Vagina (tissue), 2 donors: ENCODE results near the gene PSMC3IP. TPM values are rescaled to one million over a fixed set of nuclear protein-coding genes. Genes with fewer than 3 reads are reported as not detected.

Experiments
- DNase-seq, 2 donors: peaks; one replicate each; pipeline ENCODE4 v3.0.0-alpha.2; 2017; ENCODE audit errors: extremely low spot score in 2 of 2
- H3K27ac ChIP-seq: fragments of 200-600 bp; sonication (generic); one replicate; pipeline ENCODE4 v1.5.1; 2019
- H3K27me3 ChIP-seq: fragments of 200-600 bp; sonication (generic); one replicate; pipeline ENCODE4 v1.5.1; 2019
- H3K36me3 ChIP-seq, 2 donors: fragments of 200-600 bp; sonication (generic); one replicate each; pipeline ENCODE4 v1.5.1; 2017 to 2019
- H3K4me1 ChIP-seq: fragments of 200-600 bp; sonication (generic); one replicate; pipeline ENCODE4 v1.5.1; 2019
- H3K4me3 ChIP-seq, 2 donors: fragments of 200-600 bp; sonication (generic); 1 replicate in 1 of 2; 2 replicates in 1 of 2; pipeline ENCODE4 v1.5.1; 2016 to 2019
- H3K9me3 ChIP-seq: fragments of 200-600 bp; sonication (generic); one replicate; pipeline ENCODE4 v1.5.1; 2019
- POLR2A ChIP-seq, 2 donors: fragments of 450-650 bp; IDR thresholded peaks; one replicate each; pipeline ENCODE4 v1.6.1; 2017; ENCODE audit warnings: antibody characterized with exemption in 2 of 2, mild to moderate bottlenecking in 2 of 2, moderate library complexity in 2 of 2
- POLR2AphosphoS5 ChIP-seq, 2 donors: sonication (generic); formaldehyde crosslinking; IDR thresholded peaks; one replicate each; pipeline ENCODE4 v1.9.0; 2017; ENCODE audit warnings: antibody characterized with exemption in 2 of 2, mild to moderate bottlenecking in 2 of 2, low read depth in 1 of 2; ENCODE audit not compliant: insufficient read depth in 1 of 2
- intact Hi-C: fragments of 100-400 bp; cut with DNase I; formaldehyde crosslinking; loops from one replicate; pipeline ENCODE4 v1.15.1; 2023
- total RNA-seq: library from RNA; depleted of rRNA; stranded (reverse); fragments of >200 nt; gene quantifications from one replicate; pipeline ENCODE4 v1.2.3, GENCODE V29; 2016
- TF ChIP-seq, protein P1 (sequence below), 3 experiments: fragments of 450-650 bp in 2 of 3; fragments of 200-600 bp in 1 of 3; sonication (generic) in 1 of 3; IDR thresholded peaks; one replicate each; pipeline ENCODE4 v1.5.1; 2017 to 2019; ENCODE audit warnings: antibody characterized with exemption in 3 of 3, mild to moderate bottlenecking in 2 of 3, moderate library complexity in 2 of 3

The PSMC3IP gene
- total RNA-seq, 1 donor from 2014 or later: 0.98 TPM

- TF ChIP-seq, protein P1, sequence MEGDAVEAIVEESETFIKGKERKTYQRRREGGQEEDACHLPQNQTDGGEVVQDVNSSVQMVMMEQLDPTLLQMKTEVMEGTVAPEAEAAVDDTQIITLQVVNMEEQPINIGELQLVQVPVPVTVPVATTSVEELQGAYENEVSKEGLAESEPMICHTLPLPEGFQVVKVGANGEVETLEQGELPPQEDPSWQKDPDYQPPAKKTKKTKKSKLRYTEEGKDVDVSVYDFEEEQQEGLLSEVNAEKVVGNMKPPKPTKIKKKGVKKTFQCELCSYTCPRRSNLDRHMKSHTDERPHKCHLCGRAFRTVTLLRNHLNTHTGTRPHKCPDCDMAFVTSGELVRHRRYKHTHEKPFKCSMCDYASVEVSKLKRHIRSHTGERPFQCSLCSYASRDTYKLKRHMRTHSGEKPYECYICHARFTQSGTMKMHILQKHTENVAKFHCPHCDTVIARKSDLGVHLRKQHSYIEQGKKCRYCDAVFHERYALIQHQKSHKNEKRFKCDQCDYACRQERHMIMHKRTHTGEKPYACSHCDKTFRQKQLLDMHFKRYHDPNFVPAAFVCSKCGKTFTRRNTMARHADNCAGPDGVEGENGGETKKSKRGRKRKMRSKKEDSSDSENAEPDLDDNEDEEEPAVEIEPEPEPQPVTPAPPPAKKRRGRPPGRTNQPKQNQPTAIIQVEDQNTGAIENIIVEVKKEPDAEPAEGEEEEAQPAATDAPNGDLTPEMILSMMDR (IDR thresholded peaks at IDR 0.05): no peak
- TF ChIP-seq POLR2AphosphoS5 (IDR thresholded peaks at IDR 0.05; ENCODE audit: insufficient read depth in 1 of 2, low read depth in 1 of 2) (no peak), POLR2A (IDR thresholded peaks at IDR 0.05) (no peak)
- no peak for DNase-seq
- intact Hi-C loops: no loop called here
- Histone ChIP-seq H3K4me1 (peaks cover 40% of the 10 kb centered on the region), H3K27me3 (no peaks in the 10 kb centered on the region), H3K27ac (no peak overlapping the region), H3K36me3 (peaks cover 0 to 67% of the 10 kb centered on the region in 2 donors), H3K4me3 (no peak overlapping the region), H3K9me3 (no peaks in the 10 kb centered on the region)
Measured at GRCh38 chr17:42581744-42582270, 4.3 kb upstream of the PSMC3IP start.

GRCh38 chr17:42579794-42580551, 2.4 kb upstream of the PSMC3IP start:
- Histone ChIP-seq H3K4me1 (peaks cover 24% of the 10 kb centered on the region), H3K36me3 (peaks cover 0 to 51% of the 10 kb centered on the region in 2 donors), H3K4me3 (no peak overlapping the region), H3K27ac (no peak overlapping the region), H3K27me3 (no peaks in the 10 kb centered on the region), H3K9me3 (no peaks in the 10 kb centered on the region)
- no peak for TF ChIP-seq POLR2AphosphoS5 (IDR thresholded peaks at IDR 0.05; ENCODE audit: insufficient read depth in 1 of 2, low read depth in 1 of 2)
- TF ChIP-seq, protein P1 (IDR thresholded peaks at IDR 0.05): no peak
- TF ChIP-seq POLR2A (IDR thresholded peaks at IDR 0.05): no peak
- DNase-seq: no peak
- intact Hi-C loops: loop anchor here (2.0 to 10.0 kb wide), 3 partner anchors 99 to 245 kb away; partner anchors contain the start of genes BECN1 and RAMP2

GRCh38 chr17:42578282-42578869, 847 bp upstream of the PSMC3IP start:
- no peak for DNase-seq
- intact Hi-C loops: loop anchor here (2.0 to 10.0 kb wide), 3 partner anchors 100 to 246 kb away; partner anchors contain the start of genes BECN1 and RAMP2
- Histone ChIP-seq H3K4me1 (peaks cover 21% of the 10 kb centered on the region), H3K27ac (peak overlapping the region; percentile 75), H3K4me3 (peak overlapping the region; percentile 59 to 66), H3K9me3 (no peaks in the 10 kb centered on the region), H3K27me3 (no peaks in the 10 kb centered on the region), H3K36me3 (peaks cover 0 to 44% of the 10 kb centered on the region in 2 donors)
- TF ChIP-seq, protein P1 (IDR thresholded peaks at IDR 0.05): peak; percentile 43 to 70 (median 67)
- TF ChIP-seq POLR2AphosphoS5 (IDR thresholded peaks at IDR 0.05; ENCODE audit: insufficient read depth in 1 of 2, low read depth in 1 of 2): no peak

DNA sequence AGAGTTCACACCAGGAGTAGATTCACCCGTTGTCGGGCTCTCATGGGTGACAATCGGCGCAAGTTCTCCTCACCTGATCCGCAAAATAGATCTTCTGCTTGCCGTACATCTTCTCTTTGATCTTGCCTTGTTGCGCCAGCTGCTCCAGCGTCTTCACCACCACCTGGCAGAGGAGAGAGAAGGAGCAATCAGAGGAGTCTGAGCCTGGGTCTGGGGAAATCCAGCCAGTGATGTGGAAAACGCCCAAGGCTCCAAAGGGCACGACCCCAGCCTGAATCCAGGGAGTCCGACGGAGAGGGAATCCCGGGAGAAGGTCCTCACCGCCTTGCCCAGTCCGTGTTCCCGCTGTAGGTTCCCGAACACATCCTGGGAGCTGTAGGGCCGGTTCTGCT, 393 bp downstream of the PSMC3IP start:
- intact Hi-C loops: loop anchor here (10.0 kb wide), 2 partner anchors 188 to 248 kb away; partner anchors contain the start of genes BECN1 and RAMP2
- Histone ChIP-seq H3K27me3 (no peaks in the 10 kb centered on the region), H3K9me3 (no peaks in the 10 kb centered on the region), H3K4me1 (peaks cover 21% of the 10 kb centered on the region), H3K36me3 (peaks cover 0 to 44% of the 10 kb centered on the region in 2 donors), H3K27ac (peak overlapping the region; percentile 75), H3K4me3 (peak overlapping the region; percentile 59 to 66)
- TF ChIP-seq, protein P1 (IDR thresholded peaks at IDR 0.05): no peak
- TF ChIP-seq POLR2A (IDR thresholded peaks at IDR 0.05): no peak
- no peak for TF ChIP-seq POLR2AphosphoS5 (IDR thresholded peaks at IDR 0.05; ENCODE audit: insufficient read depth in 1 of 2, low read depth in 1 of 2)
- no peak for DNase-seq
